ENCODE data around the gene SOX6. TPM values are rescaled to one million over a fixed set of nuclear protein-coding genes. Genes with fewer than 3 reads are reported as not detected.

SOX6 gene
- total RNA-seq, 4 donors from 2014 or later = 1.6 to 22.7 (median 6.9) TPM

DNA sequence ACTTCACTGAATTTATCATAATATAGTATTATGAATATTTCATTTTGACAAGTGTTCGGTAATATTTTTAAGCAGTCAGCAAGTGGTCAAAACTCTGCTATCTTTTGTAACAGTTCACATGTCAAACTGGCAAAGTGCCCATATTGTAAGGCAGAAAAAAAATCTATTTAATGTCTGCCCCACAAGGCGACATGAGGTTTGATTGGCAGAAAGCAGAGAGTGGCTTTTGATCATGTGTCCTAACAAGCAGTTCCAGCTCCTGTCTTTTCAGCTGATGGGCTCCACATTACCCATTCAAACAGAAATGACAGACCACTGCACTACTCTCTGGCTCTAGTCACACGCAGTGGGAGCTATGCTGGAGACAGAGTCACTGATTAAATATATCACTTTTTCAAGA, 59.0 kb downstream of the SOX6 start:
- Histone ChIP-seq H3K27me3 (no peaks in the 10 kb centered on the region), H3K4me1 (peaks cover 0 to 9% (median 3%) of the 10 kb centered on the region in 4 donors), H3K36me3 (no peaks in the 10 kb centered on the region), H3K9me3 (no peaks in the 10 kb centered on the region), H3K27ac (no peak overlapping the region), H3K4me3 (no peak overlapping the region)
- in situ Hi-C loops (cut with MboI; ENCODE audit: low pct_ligation_motif_present in 1 of 4, low pct_unique_long_range_greater_than_20kb in 1 of 4, low sequenced_read_pairs in 3 of 4) = no loop called here
- intact Hi-C loops (cut with DNase I; ENCODE audit: low total_unique reads) = no loop called here
- TF ChIP-seq POLR2AphosphoS5 (IDR thresholded peaks at IDR 0.05) = no peak
- TF ChIP-seq, protein P1, sequence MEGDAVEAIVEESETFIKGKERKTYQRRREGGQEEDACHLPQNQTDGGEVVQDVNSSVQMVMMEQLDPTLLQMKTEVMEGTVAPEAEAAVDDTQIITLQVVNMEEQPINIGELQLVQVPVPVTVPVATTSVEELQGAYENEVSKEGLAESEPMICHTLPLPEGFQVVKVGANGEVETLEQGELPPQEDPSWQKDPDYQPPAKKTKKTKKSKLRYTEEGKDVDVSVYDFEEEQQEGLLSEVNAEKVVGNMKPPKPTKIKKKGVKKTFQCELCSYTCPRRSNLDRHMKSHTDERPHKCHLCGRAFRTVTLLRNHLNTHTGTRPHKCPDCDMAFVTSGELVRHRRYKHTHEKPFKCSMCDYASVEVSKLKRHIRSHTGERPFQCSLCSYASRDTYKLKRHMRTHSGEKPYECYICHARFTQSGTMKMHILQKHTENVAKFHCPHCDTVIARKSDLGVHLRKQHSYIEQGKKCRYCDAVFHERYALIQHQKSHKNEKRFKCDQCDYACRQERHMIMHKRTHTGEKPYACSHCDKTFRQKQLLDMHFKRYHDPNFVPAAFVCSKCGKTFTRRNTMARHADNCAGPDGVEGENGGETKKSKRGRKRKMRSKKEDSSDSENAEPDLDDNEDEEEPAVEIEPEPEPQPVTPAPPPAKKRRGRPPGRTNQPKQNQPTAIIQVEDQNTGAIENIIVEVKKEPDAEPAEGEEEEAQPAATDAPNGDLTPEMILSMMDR (IDR thresholded peaks at IDR 0.05) = no peak
- WGBS, 2 donors (ENCODE audit: low coverage in 1 of 2) = 71 to 72% methylated on average over 2 to 3 of the region's 3 CpGs
- no peak for DNase-seq

DNA sequence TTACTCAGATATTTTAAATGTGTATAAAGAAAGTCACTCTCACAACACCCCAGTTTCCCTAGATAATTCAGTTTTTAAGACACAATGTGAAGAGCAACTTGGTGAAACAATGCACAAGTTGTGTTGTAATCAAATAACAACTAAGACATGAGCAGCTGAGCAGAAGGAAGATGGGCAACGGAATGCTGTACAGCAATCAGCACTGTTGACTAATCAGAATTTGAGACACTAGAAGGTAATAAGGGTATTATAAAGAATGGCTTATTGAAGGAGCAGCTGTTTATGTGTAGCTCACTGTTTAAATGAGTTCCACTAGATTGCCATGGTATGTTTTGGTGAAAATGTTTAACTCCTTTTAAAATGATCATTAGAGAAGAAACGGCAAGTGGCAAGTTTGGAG, 60.1 kb downstream of the SOX6 start:
- H3K9me3 ChIP-seq = no peaks in the 10 kb centered on the region
- H3K36me3 ChIP-seq = no peaks in the 10 kb centered on the region
- 63 to 74% methylated on average over 2 of the region's 2 CpGs for WGBS, 2 donors (ENCODE audit: low coverage in 1 of 2)
- peaks cover 0 to 9% (median 3%) of the 10 kb centered on the region in 4 donors for H3K4me1 ChIP-seq
- no peak overlapping the region for H3K4me3 ChIP-seq
- intact Hi-C loops (cut with DNase I; ENCODE audit: low total_unique reads) = no loop called here
- no peak for DNase-seq
- no peak overlapping the region for H3K27ac ChIP-seq
- H3K27me3 ChIP-seq = no peaks in the 10 kb centered on the region
- TF ChIP-seq POLR2AphosphoS5 (IDR thresholded peaks at IDR 0.05) = no peak
- TF ChIP-seq, protein P1 (IDR thresholded peaks at IDR 0.05) = no peak
- TF ChIP-seq EP300 (IDR thresholded peaks at IDR 0.05; ENCODE audit: low read depth) = no peak
- TF ChIP-seq POLR2A (IDR thresholded peaks at IDR 0.05) = no peak
- in situ Hi-C loops (cut with MboI; ENCODE audit: low pct_ligation_motif_present in 1 of 4, low pct_unique_long_range_greater_than_20kb in 1 of 4, low sequenced_read_pairs in 3 of 4) = no loop called here

DNA sequence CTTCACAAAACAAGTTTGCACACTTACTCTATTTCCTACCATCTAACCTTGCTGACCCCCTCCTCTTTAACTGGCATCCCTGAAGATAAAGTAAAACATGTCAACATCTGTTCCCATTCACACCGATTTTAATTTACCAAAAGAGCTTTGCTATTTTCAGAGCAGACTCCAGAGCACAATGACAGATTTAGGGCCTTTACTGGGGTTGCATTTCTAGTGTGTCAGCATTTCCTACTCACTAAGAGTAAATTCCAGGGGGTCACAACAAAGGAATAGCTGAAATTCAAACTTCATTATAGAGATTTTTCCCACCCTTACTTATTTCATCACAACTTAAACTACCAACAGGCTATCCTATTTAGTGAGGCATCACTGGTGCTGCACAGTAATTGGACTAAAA, 60.8 kb downstream of the SOX6 start:
- TF ChIP-seq, protein P1 (IDR thresholded peaks at IDR 0.05) = no peak
- no peak for TF ChIP-seq EP300 (IDR thresholded peaks at IDR 0.05; ENCODE audit: low read depth)
- no peak for TF ChIP-seq POLR2AphosphoS5 (IDR thresholded peaks at IDR 0.05)
- no peak for TF ChIP-seq POLR2A (IDR thresholded peaks at IDR 0.05)
- Histone ChIP-seq H3K27ac (no peak overlapping the region), H3K4me1 (peaks cover 0 to 9% (median 3%) of the 10 kb centered on the region in 4 donors), H3K36me3 (no peaks in the 10 kb centered on the region), H3K4me3 (no peak overlapping the region), H3K27me3 (no peaks in the 10 kb centered on the region), H3K9me3 (no peaks in the 10 kb centered on the region)
- intact Hi-C loops (cut with DNase I; ENCODE audit: low total_unique reads) = no loop called here
- in situ Hi-C loops (cut with MboI; ENCODE audit: low pct_ligation_motif_present in 1 of 4, low pct_unique_long_range_greater_than_20kb in 1 of 4, low sequenced_read_pairs in 3 of 4) = no loop called here
- DNase-seq = no peak
- 40 to 49% methylated on average over 1 of the region's 1 CpG for WGBS, 2 donors (ENCODE audit: low coverage in 1 of 2)

DNA sequence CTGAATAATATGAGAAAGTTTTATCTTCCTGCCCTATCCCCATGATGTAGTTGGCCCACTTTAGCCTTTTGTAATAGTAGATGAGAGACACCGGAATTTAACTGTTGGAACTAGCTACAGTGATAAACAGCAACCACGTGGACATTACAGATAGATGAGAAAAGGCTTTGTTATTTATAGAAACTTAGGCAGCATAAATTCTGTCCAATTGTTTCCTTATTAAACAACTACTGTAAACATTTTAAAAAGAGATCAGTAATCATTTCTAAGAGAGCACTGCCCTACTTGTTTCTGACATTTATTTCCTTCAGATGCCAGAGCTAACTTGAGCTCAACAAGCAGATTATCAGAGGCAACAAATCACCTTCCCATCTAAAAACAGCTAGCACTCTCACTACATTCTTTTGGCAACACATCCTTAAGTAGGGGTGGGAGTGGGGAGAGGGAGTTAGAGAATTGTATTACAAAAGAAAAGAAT, 63.1 kb downstream of the SOX6 start:
- no peak for DNase-seq
- Histone ChIP-seq H3K27me3 (no peaks in the 10 kb centered on the region), H3K4me1 (peaks cover 0 to 9% (median 3%) of the 10 kb centered on the region in 4 donors), H3K4me3 (no peak overlapping the region), H3K9me3 (no peaks in the 10 kb centered on the region), H3K27ac (no peak overlapping the region), H3K36me3 (no peaks in the 10 kb centered on the region)
- TF ChIP-seq POLR2A (IDR thresholded peaks at IDR 0.05) (no peak), EP300 (IDR thresholded peaks at IDR 0.05; ENCODE audit: low read depth) (no peak), POLR2AphosphoS5 (IDR thresholded peaks at IDR 0.05) (no peak)
- TF ChIP-seq, protein P1 (IDR thresholded peaks at IDR 0.05) = no peak
- in situ Hi-C loops (cut with MboI; ENCODE audit: low pct_ligation_motif_present in 1 of 4, low pct_unique_long_range_greater_than_20kb in 1 of 4, low sequenced_read_pairs in 3 of 4) = no loop called here
- intact Hi-C loops (cut with DNase I; ENCODE audit: low total_unique reads) = no loop called here
- 24 to 38% methylated on average over 2 of the region's 2 CpGs for WGBS, 2 donors (ENCODE audit: low coverage in 1 of 2)
